T-helper 1 cell treated with Interleukin-12 subunit alpha and Interleukin-12 subunit beta and Interleukin-4 antibody, amounts not matched to agents 30 ng/mL and 1 ng/mL, for 36 hours (primary cell): Measurements from ENCODE around the gene GNAI3. TPM values are rescaled to one million over a fixed set of nuclear protein-coding genes. Genes with fewer than 3 reads are reported as not detected.

Experiments
- intact Hi-C: fragments of 100-400 bp; cut with micrococcal nuclease; formaldehyde crosslinking; loops from one replicate; pipeline ENCODE4 v1.15.1; 2024
- total RNA-seq: library from RNA; stranded (reverse); gene quantifications from 2 replicates; pipeline ENCODE4 v1.2.3, GENCODE V29; 2022

Gene GNAI3
- total RNA-seq: 10.0 TPM in 2 replicates

- intact Hi-C loops: loop anchor here (1.0 to 5.0 kb wide), 15 partner anchors 54 to 858 kb away; partner anchors contain the start of genes AHCYL1, AMPD2, ATXN7L2 and CYB561D1
These were observed at the start of gene GNAI3 for GRCh38 chr1:109548321-109549267. TSS of gene GNAI3 (plus strand) at chr1:109548615. CDS start at chr1:109548721, 106 bp downstream.

- intact Hi-C loops: no loop called here
These were observed 49.3 kb upstream of the GNAI3 start for GRCh38 chr1:109499081-109499480.

- intact Hi-C loops: loop anchor here (1.0 kb wide), 1 partner anchor 32 kb away; no protein-coding TSS in a partner anchor
These were observed 48.5 kb upstream of the GNAI3 start for GRCh38 chr1:109499661-109500536.

- intact Hi-C loops: loop anchor here (1.0 kb wide), 1 partner anchor 31 kb away; no protein-coding TSS in a partner anchor
These were observed 47.5 kb upstream of the GNAI3 start for GRCh38 chr1:109500941-109501381.

- intact Hi-C loops: loop anchor here (1.0 to 2.0 kb wide), 2 partner anchors 8 to 75 kb away; partner anchors contain the start of genes CYB561D1 and PSMA5
These were observed 46.6 kb upstream of the GNAI3 start for GRCh38 chr1:109501644-109502363.

GRCh38 chr1:109502364-109502851, 46.0 kb upstream of the GNAI3 start:
- intact Hi-C loops: loop anchor here (1.0 to 2.0 kb wide), 2 partner anchors 8 to 76 kb away; partner anchors contain the start of genes CYB561D1 and PSMA5

GRCh38 chr1:109503935-109504334, 44.5 kb upstream of the GNAI3 start:
- intact Hi-C loops: loop anchor here (2.0 kb wide), 1 partner anchor 77 kb away; the partner anchor contains the start of gene PSMA5

- intact Hi-C loops: no loop called here
These were observed 43.4 kb upstream of the GNAI3 start for GRCh38 chr1:109504974-109505373.

- intact Hi-C loops: no loop called here
These were observed 40.2 kb upstream of the GNAI3 start for GRCh38 chr1:109508001-109508872.

GRCh38 chr1:109508873-109509175, 39.6 kb upstream of the GNAI3 start:
- intact Hi-C loops: loop anchor here (1.0 kb wide), 1 partner anchor 26 kb away; the partner anchor contains the start of gene ATXN7L2

- intact Hi-C loops: loop anchor here (1.0 to 2.0 kb wide), 2 partner anchors 15 to 26 kb away; partner anchors contain the start of genes ATXN7L2 and CYB561D1
These were observed 39.0 kb upstream of the GNAI3 start, which contains the start of gene AMIGO1 for GRCh38 chr1:109509176-109510134. TSS of gene AMIGO1 (minus strand) at chr1:109509727. CDS start at chr1:109508912, 815 bp downstream.

GRCh38 chr1:109513110-109513710, 35.2 kb upstream of the GNAI3 start:
- intact Hi-C loops: no loop called here

- intact Hi-C loops: no loop called here
These were observed 33.6 kb upstream of the GNAI3 start for GRCh38 chr1:109514846-109515245.

GRCh38 chr1:109516872-109517271, 31.5 kb upstream of the GNAI3 start:
- intact Hi-C loops: no loop called here

- intact Hi-C loops: no loop called here
These were observed 31.1 kb upstream of the GNAI3 start for GRCh38 chr1:109517337-109517736.

GRCh38 chr1:109521002-109521951, 27.1 kb upstream of the GNAI3 start:
- intact Hi-C loops: no loop called here

GRCh38 chr1:109522026-109522425, 26.4 kb upstream of the GNAI3 start:
- intact Hi-C loops: no loop called here
